Liver (tissue), 9 donors: ENCODE results near the gene SCLY. TPM values are rescaled to one million over a fixed set of nuclear protein-coding genes. Genes with fewer than 3 reads are reported as not detected.

Experiments used
- DNase-seq: peaks from one replicate; pipeline ENCODE4 v3.0.0-alpha.2; 2017; ENCODE audit warnings: low spot score
- H3K27ac ChIP-seq, 2 donors: one replicate each; pipeline ENCODE4 v1.7.0; 2013; ENCODE audit warnings: inconsistent platforms in 2 of 2, low read length in 2 of 2, control low read depth in 1 of 2, low read depth in 1 of 2, mild to moderate bottlenecking in 1 of 2
- H3K27me3 ChIP-seq, 4 donors: one replicate each; pipeline versions ENCODE4 v1.6.1 to v1.7.0; 2013; ENCODE audit warnings: low read length in 3 of 4, inconsistent platforms in 1 of 4, mild to moderate bottlenecking in 1 of 4, moderate library complexity in 1 of 4; ENCODE audit not compliant: control insufficient read depth in 4 of 4, insufficient read depth in 4 of 4
- H3K36me3 ChIP-seq, 4 donors: one replicate each; pipeline versions ENCODE4 v1.6.1 to v1.7.0; 2013; ENCODE audit warnings: low read length in 3 of 4, mild to moderate bottlenecking in 3 of 4, low read depth in 1 of 4, moderate library complexity in 1 of 4; ENCODE audit not compliant: control insufficient read depth in 4 of 4, insufficient read depth in 3 of 4
- H3K4me1 ChIP-seq, 4 donors: one replicate each; pipeline versions ENCODE4 v1.6.1 to v1.7.0; 2013; ENCODE audit warnings: low read length in 3 of 4, mild to moderate bottlenecking in 3 of 4, moderate library complexity in 1 of 4; ENCODE audit not compliant: control insufficient read depth in 4 of 4, insufficient read depth in 4 of 4
- H3K4me3 ChIP-seq, 3 donors: one replicate each; pipeline versions ENCODE4 v1.6.1 to v1.7.0; 2013; ENCODE audit warnings: low read length in 3 of 3, control low read depth in 1 of 3, low read depth in 1 of 3, mild to moderate bottlenecking in 1 of 3
- H3K9ac ChIP-seq, 2 donors: one replicate each; pipeline ENCODE4 v1.7.0; 2013; ENCODE audit warnings: low read length in 2 of 2, mild to moderate bottlenecking in 2 of 2, moderate library complexity in 2 of 2, control low read depth in 1 of 2, low read depth in 1 of 2
- H3K9me3 ChIP-seq, 4 donors: one replicate each; pipeline versions ENCODE4 v1.6.1 to v1.7.0; 2013; ENCODE audit warnings: low read length in 3 of 4; ENCODE audit not compliant: control insufficient read depth in 4 of 4
- ATF3 ChIP-seq: IDR thresholded peaks from 2 replicates; pipeline ENCODE4 v1.6.1; 2016; ENCODE audit warnings: antibody characterized with exemption
- CTCF ChIP-seq: fragments of 150-350 bp; IDR thresholded peaks from 2 replicates; pipeline ENCODE4 v1.5.1; 2017; ENCODE audit warnings: improper control_type of control experiment, low read depth, low read length; ENCODE audit not compliant: missing input control
- EGR1 ChIP-seq, 2 donors: IDR thresholded peaks; 2 replicates each; pipeline ENCODE4 v1.6.1; 2016 to 2018; ENCODE audit warnings: antibody characterized with exemption in 2 of 2, low read depth in 2 of 2
- FOXA1 ChIP-seq: IDR thresholded peaks from 2 replicates; pipeline ENCODE4 v1.6.1; 2016; ENCODE audit warnings: antibody characterized with exemption
- FOXA2 ChIP-seq: IDR thresholded peaks from 2 replicates; pipeline ENCODE4 v1.6.1; 2016; ENCODE audit warnings: antibody characterized with exemption
- GABPA ChIP-seq, 2 donors: IDR thresholded peaks in 1 of 2; conservative IDR thresholded peaks in 1 of 2; 2 replicates each; pipeline ENCODE4 v1.6.1; 2016; ENCODE audit warnings: antibody characterized with exemption in 2 of 2, mild to moderate bottlenecking in 1 of 2, moderate library complexity in 1 of 2
- HNF4A ChIP-seq, 2 donors: conservative IDR thresholded peaks; 2 replicates each; pipeline ENCODE4 v1.6.1; 2016; ENCODE audit warnings: antibody characterized with exemption in 2 of 2, mild to moderate bottlenecking in 2 of 2
- HNF4G ChIP-seq: IDR thresholded peaks from 2 replicates; pipeline ENCODE4 v1.6.1; 2016; ENCODE audit warnings: antibody characterized with exemption
- JUND ChIP-seq, 2 donors: IDR thresholded peaks; 2 replicates each; pipeline ENCODE4 v1.6.1; 2016; ENCODE audit warnings: antibody characterized with exemption in 2 of 2
- MAX ChIP-seq: IDR thresholded peaks from 2 replicates; pipeline ENCODE4 v1.6.1; 2016; ENCODE audit warnings: antibody characterized with exemption
- NR2F2 ChIP-seq: IDR thresholded peaks from 2 replicates; pipeline ENCODE4 v1.6.1; 2016; ENCODE audit warnings: antibody characterized with exemption
- RAD21 ChIP-seq, 2 donors: IDR thresholded peaks; 2 replicates each; pipeline ENCODE4 v1.6.1; 2016; ENCODE audit warnings: antibody characterized with exemption in 2 of 2, mild to moderate bottlenecking in 2 of 2
- REST ChIP-seq: IDR thresholded peaks from 2 replicates; pipeline ENCODE4 v1.6.1; 2016; ENCODE audit warnings: antibody characterized with exemption, mild to moderate bottlenecking
- RXRA ChIP-seq, 2 donors: IDR thresholded peaks; 2 replicates each; pipeline ENCODE4 v1.6.1; 2017 to 2018; ENCODE audit warnings: antibody characterized with exemption in 2 of 2, mild to moderate bottlenecking in 1 of 2
- SP1 ChIP-seq: IDR thresholded peaks from 2 replicates; pipeline ENCODE4 v1.6.1; 2018; ENCODE audit warnings: antibody characterized with exemption, mild to moderate bottlenecking
- TAF1 ChIP-seq: conservative IDR thresholded peaks from 2 replicates; pipeline ENCODE4 v1.6.1; 2016; ENCODE audit warnings: antibody characterized with exemption, mild to moderate bottlenecking
- YY1 ChIP-seq: IDR thresholded peaks from 2 replicates; pipeline ENCODE4 v1.6.1; 2016; ENCODE audit warnings: antibody characterized with exemption, mild to moderate bottlenecking
- ZBTB33 ChIP-seq: IDR thresholded peaks from 2 replicates; pipeline ENCODE4 v1.6.1; 2016; ENCODE audit warnings: antibody characterized with exemption
- WGBS: extraction: QIAGEN DNeasy Blood & Tissue Kit; methylation state at CpG from one replicate; pipeline ENCODE4 v1.1.7; 2013; 5-methylcytosine and 5-hydroxymethylcytosine counted together
- polyA plus RNA-seq, 2 donors: library from polyadenylated mRNA; stranded (reverse) in 1 of 2; unstranded in 1 of 2; fragments of 200-250 nt in 1 of 2; fragments of >200 nt in 1 of 2; fragmentation: Nextera tagmentation in 1 of 2; extraction: Ambion mirVana in 1 of 2; gene quantifications; one replicate each; pipeline versions ENCODE4 v1.2.1 to v1.2.3, GENCODE V29; 2013 to 2015
- total RNA-seq, 2 donors: library from RNA; depleted of rRNA; stranded (reverse); fragments of >200 nt; gene quantifications; one replicate each; pipeline ENCODE4 v1.2.3, GENCODE V29; 2014
- donor health status: healthy.
- donor health status: healthy.
- donor health status: healthy.
- donor health status: healthy.
- donor health status: healthy.

Gene SCLY
- total and polyA plus RNA-seq, 4 donors: 21.6 to 39.2 (median 25.0) TPM

DNA sequence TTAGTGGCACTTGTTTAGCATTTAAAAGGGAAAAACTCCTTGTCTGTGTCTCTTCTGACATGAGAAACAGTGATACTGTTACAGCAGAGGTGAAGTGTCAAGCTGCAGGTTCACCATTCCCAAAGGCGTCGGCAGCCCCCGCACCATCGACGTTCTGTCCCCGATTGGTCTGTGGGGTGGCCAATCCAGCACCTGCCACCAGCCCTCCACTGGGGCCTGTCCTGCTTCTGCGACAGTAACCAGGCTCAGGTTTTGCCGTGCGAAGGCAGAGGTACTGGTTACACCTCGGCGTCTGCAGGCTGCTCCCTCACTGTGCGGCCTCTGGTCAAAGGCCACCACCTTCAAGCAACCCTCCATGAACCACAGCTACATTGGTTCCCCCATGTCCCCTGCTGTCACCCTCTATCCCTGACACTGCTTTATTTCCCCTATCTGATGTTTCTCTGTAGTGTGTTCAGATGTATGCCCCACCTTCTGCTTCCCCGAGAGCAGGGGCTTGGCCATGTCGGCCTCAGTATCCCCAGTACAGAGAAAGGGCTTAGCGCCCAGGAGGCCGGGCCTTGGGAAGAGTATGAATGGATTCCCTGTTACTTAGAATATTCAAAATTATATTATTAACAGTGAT is 30.7 kb downstream of the SCLY start:
- no peak for DNase-seq
- H3K36me3 ChIP-seq: peaks cover 0 to 12% (median 3%) of the 10 kb centered on the region in 4 donors
- TF ChIP-seq CTCF (no peak), RAD21 (IDR thresholded peaks at IDR 0.05) (no peak), GABPA (IDR thresholded peaks at IDR 0.05 in 1 of 2, conservative IDR thresholded peaks at IDR 0.05 in 1 of 2) (no peak), ATF3 (no peak), YY1 (no peak), SP1 (no peak), FOXA2 (no peak), EGR1 (IDR thresholded peaks at IDR 0.05; ENCODE audit: low read depth in 2 of 2) (no peak), FOXA1 (no peak), ZBTB33 (no peak), JUND (IDR thresholded peaks at IDR 0.05) (no peak), NR2F2 (no peak), HNF4G (no peak), MAX (no peak), TAF1 (no peak), HNF4A (conservative IDR thresholded peaks at IDR 0.05) (no peak), RXRA (IDR thresholded peaks at IDR 0.05) (no peak), REST (no peak)
- H3K9me3 ChIP-seq: no peaks in the 10 kb centered on the region
- no peaks in the 10 kb centered on the region for H3K27me3 ChIP-seq
- H3K27ac ChIP-seq: no peak overlapping the region
- WGBS: 97% methylated on average over 16 of the region's 16 CpGs
- H3K9ac ChIP-seq: no peak overlapping the region
- no peak overlapping the region for H3K4me3 ChIP-seq
- no peaks in the 10 kb centered on the region for H3K4me1 ChIP-seq
